GM12801 (cell line): ENCODE results near the gene ALDH3B1.

ENCODE experiments used
- CTCF ChIP-seq: IDR thresholded peaks from one replicate; pipeline ENCODE4 v1.5.1; 2011; ENCODE audit warnings: control low read depth; ENCODE audit not compliant: insufficient read length; ENCODE audit errors: extremely low read depth

The ALDH3B1 gene

GRCh38 chr11:68032003-68032402 is 21.9 kb downstream of the ALDH3B1 start:
- no peak for TF ChIP-seq CTCF

- no peak for TF ChIP-seq CTCF
Observed at GRCh38 chr11:68032997-68033707, 23.0 kb downstream of the ALDH3B1 start.

GRCh38 chr11:68033708-68034045 is 23.6 kb downstream of the ALDH3B1 start:
- TF ChIP-seq CTCF: no peak

GRCh38 chr11:68035266-68035876 is 25.2 kb downstream of the ALDH3B1 start:
- TF ChIP-seq CTCF: no peak

GRCh38 chr11:68036141-68036716 is 26.1 kb downstream of the ALDH3B1 start:
- TF ChIP-seq CTCF: no peak

- TF ChIP-seq CTCF: no peak
Observed at GRCh38 chr11:68036717-68037239, 26.7 kb downstream of the ALDH3B1 start.

GRCh38 chr11:68037411-68038225 is 27.5 kb downstream of the ALDH3B1 start:
- no peak for TF ChIP-seq CTCF
